CD4-positive, CD25-positive, alpha-beta regulatory T cell (primary cell): ENCODE measurements around the gene CAMTA1. TPM values are rescaled to one million over a fixed set of nuclear protein-coding genes. Genes with fewer than 3 reads are reported as not detected.

Experiments used
- ATAC-seq, 2 donors: fragments of 150-1000 bp; cut with Tn5 transposase; one replicate each; pipeline ENCODE4 v1.10.0; 2021; ENCODE audit warnings: low read depth in 2 of 2, moderate number of reproducible peaks in 2 of 2, moderate library complexity in 1 of 2
- DNase-seq, 3 donors: peaks; one replicate each; pipeline versions ENCODE4 v3.0.0 to v3.0.0-alpha.2; 2012 to 2022; ENCODE audit warnings: mixed read lengths in 1 of 3
- H3K27ac ChIP-seq: one replicate; pipeline ENCODE4 v1.7.0; 2013; ENCODE audit warnings: mild to moderate bottlenecking, low read length; ENCODE audit not compliant: insufficient read depth, poor library complexity, severe bottlenecking
- H3K27me3 ChIP-seq: one replicate; pipeline ENCODE4 v1.7.0; 2013; ENCODE audit warnings: low read length; ENCODE audit not compliant: control insufficient read depth, insufficient read depth
- H3K36me3 ChIP-seq: one replicate; pipeline ENCODE4 v1.7.0; 2013; ENCODE audit warnings: mild to moderate bottlenecking, low read length, moderate library complexity; ENCODE audit not compliant: control insufficient read depth, insufficient read depth
- H3K4me1 ChIP-seq: 2 replicates; pipeline ENCODE4 v1.7.0; 2013; ENCODE audit warnings: mild to moderate bottlenecking, low read length; ENCODE audit not compliant: insufficient read depth, control insufficient read depth, poor library complexity, severe bottlenecking
- H3K4me3 ChIP-seq: one replicate; pipeline ENCODE4 v1.7.0; 2013; ENCODE audit warnings: low read depth, mild to moderate bottlenecking, low read length, moderate library complexity
- H3K9me3 ChIP-seq, 2 experiments: 1 replicate in 1 of 2; 2 replicates in 1 of 2; pipeline ENCODE4 v1.7.0; 2013; ENCODE audit warnings: low read length in 2 of 2, mild to moderate bottlenecking in 1 of 2, moderate library complexity in 1 of 2; ENCODE audit not compliant: control insufficient read depth in 2 of 2
- H3K27ac Mint-ChIP-seq, 3 donors: one replicate each; pipeline ENCODE4 v1.8.0; 2020 to 2022; ENCODE audit warnings: mild to moderate bottlenecking in 3 of 3, mixed read lengths in 3 of 3, moderate library complexity in 2 of 3
- H3K27me3 Mint-ChIP-seq: one replicate; pipeline ENCODE4 v1.8.0; 2022; ENCODE audit warnings: mild to moderate bottlenecking, mixed read lengths
- H3K36me3 Mint-ChIP-seq: one replicate; pipeline ENCODE4 v1.8.0; 2020; ENCODE audit warnings: mixed read lengths
- H3K4me1 Mint-ChIP-seq, 4 donors: one replicate each; pipeline ENCODE4 v1.8.0; 2020 to 2022; ENCODE audit warnings: mixed read lengths in 4 of 4, mild to moderate bottlenecking in 1 of 4
- H3K4me3 Mint-ChIP-seq, 4 donors: one replicate each; pipeline ENCODE4 v1.8.0; 2020 to 2022; ENCODE audit warnings: mild to moderate bottlenecking in 4 of 4, mixed read lengths in 4 of 4, moderate library complexity in 3 of 4
- H3K9me3 Mint-ChIP-seq, 7 donors: one replicate each; pipeline ENCODE4 v1.8.0; 2020 to 2022; ENCODE audit warnings: mixed read lengths in 7 of 7, mild to moderate bottlenecking in 3 of 7, moderate library complexity in 2 of 7
- polyA plus RNA-seq, 4 donors: library from polyadenylated mRNA; unstranded; fragments of 300-500 nt; fragmentation: Illumina TruSeq; gene quantifications; one replicate each; pipeline ENCODE4 v1.2.3, GENCODE V29; 2021
- total RNA-seq: library from RNA; stranded (reverse); gene quantifications from one replicate; pipeline ENCODE4 v1.2.3, GENCODE V29; 2022

Gene CAMTA1
- total and polyA plus RNA-seq, 5 donors from 2014 or later = 48.8 to 112 (median 80.0) TPM

DNA sequence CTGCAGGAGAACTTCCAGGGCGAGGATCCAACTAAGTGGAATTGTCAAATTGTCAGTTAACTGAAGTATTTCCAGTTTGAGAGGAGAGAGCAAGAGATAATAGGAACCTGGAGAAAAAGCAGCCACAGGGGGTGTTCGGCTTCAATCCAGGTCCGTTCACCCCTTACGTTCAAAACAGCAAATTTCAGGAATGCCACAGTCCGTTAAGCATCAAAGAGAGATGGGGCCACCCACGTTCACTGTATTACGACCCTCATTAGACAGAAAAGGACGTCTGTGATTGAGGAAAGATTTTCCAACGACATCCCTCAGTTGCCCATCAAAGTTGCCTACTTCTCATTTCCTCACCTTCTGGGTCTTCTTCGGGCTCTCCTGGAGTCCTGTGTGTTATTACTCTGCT, 563.3 kb downstream of the CAMTA1 start:
- H3K27me3 ChIP-seq = no peaks in the 10 kb centered on the region
- no peaks in the 10 kb centered on the region for H3K36me3 Mint-ChIP-seq
- ATAC-seq (no peak), DNase-seq (no peak)
- H3K4me1 Mint-ChIP-seq = no peaks in the 10 kb centered on the region
- H3K27ac ChIP-seq = no peak overlapping the region
- H3K9me3 Mint-ChIP-seq = peaks cover 0 to 2% (median 0%) of the 10 kb centered on the region in 7 donors
- no peaks in the 10 kb centered on the region for H3K36me3 ChIP-seq
- H3K4me3 ChIP-seq = no peak overlapping the region
- no peaks in the 10 kb centered on the region for H3K9me3 ChIP-seq
- H3K4me1 ChIP-seq = no peaks in the 10 kb centered on the region
- no peak overlapping the region for H3K27ac Mint-ChIP-seq
- no peak overlapping the region for H3K4me3 Mint-ChIP-seq
- peaks cover 4% of the 10 kb centered on the region for H3K27me3 Mint-ChIP-seq

DNA sequence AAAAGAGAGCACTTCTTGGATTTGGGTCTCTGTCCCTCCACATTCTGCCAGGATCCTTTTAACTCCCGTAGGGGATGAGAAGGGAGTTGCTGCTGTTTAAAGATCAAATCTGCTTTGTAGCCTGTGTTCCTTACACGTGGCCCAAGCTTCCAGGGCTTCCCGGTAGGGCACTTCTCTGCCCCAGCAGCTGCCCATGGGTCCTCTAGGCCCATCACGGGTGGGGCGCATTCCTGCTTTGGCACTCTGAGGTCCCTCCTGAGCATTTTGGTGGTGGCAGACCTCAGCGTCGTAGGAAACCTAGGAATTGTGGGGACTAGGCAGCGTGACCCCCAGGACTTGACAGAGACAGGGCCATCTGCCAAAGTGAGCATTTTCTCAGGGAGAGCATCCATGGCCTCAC, 565.5 kb downstream of the CAMTA1 start:
- H3K9me3 ChIP-seq = no peaks in the 10 kb centered on the region
- H3K4me3 Mint-ChIP-seq = no peak overlapping the region
- H3K27ac Mint-ChIP-seq = no peak overlapping the region
- H3K4me1 Mint-ChIP-seq = no peaks in the 10 kb centered on the region
- H3K4me1 ChIP-seq = no peaks in the 10 kb centered on the region
- no peak overlapping the region for H3K27ac ChIP-seq
- H3K27me3 Mint-ChIP-seq = peaks cover 4% of the 10 kb centered on the region
- H3K36me3 Mint-ChIP-seq = no peaks in the 10 kb centered on the region
- no peak overlapping the region for H3K4me3 ChIP-seq
- no peaks in the 10 kb centered on the region for H3K36me3 ChIP-seq
- peaks cover 0 to 3% (median 0%) of the 10 kb centered on the region in 7 donors for H3K9me3 Mint-ChIP-seq
- ATAC-seq (no peak), DNase-seq (no peak)
- H3K27me3 ChIP-seq = no peaks in the 10 kb centered on the region

DNA sequence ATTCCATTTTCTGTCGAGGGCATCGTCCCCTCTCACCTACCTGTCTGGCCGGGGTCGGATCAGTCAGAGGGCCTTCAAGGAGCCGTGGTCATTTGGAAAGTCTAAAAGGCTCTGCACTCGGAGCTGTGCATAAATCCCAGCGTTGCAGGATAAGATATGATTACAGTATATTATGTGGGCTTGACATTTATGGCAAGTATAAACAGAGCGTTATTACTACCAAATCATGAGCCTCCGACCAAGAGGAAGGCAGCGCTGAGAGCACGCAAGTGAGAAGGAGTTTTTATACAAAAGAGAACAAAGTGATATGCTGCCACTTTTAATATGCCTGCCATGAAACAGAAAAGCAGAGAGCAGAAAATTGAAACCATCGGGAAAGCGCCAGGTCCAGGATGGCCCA, 566.4 kb downstream of the CAMTA1 start:
- no peak for DNase-seq
- Histone ChIP-seq H3K27me3 (no peaks in the 10 kb centered on the region), H3K4me3 (no peak overlapping the region), H3K27ac (no peak overlapping the region), H3K36me3 (no peaks in the 10 kb centered on the region), H3K4me1 (no peaks in the 10 kb centered on the region), H3K9me3 (no peaks in the 10 kb centered on the region)
- H3K4me3 Mint-ChIP-seq = no peak overlapping the region
- H3K9me3 Mint-ChIP-seq = peaks cover 0 to 3% (median 0%) of the 10 kb centered on the region in 7 donors
- peaks cover 4% of the 10 kb centered on the region for H3K27me3 Mint-ChIP-seq
- no peak for ATAC-seq
- no peak overlapping the region for H3K27ac Mint-ChIP-seq
- H3K36me3 Mint-ChIP-seq = no peaks in the 10 kb centered on the region
- no peaks in the 10 kb centered on the region for H3K4me1 Mint-ChIP-seq

DNA sequence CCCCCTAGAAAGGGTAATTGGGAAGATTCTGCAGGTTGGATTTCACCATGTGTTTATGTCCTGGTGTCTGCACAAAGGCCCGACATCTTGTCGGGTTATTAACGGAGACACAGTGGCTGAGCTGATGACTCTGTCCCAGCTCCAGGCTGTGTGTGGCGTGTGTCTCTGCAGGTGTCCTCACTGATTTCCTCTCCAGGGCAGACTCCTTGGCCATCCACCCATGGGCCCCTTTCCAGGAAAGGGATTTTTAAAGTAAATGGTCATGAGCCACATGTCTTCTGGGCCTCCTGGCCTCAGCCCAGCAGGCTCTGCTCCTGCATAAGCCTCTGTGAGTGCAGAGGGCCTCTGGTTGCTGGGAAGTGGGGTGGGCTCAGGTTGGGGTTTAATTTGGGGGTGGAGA, 567.1 kb downstream of the CAMTA1 start:
- Mint-ChIP-seq H3K36me3 (no peaks in the 10 kb centered on the region), H3K27me3 (peaks cover 4% of the 10 kb centered on the region), H3K4me1 (no peaks in the 10 kb centered on the region), H3K9me3 (peaks cover 0 to 3% (median 0%) of the 10 kb centered on the region in 7 donors), H3K4me3 (no peak overlapping the region), H3K27ac (no peak overlapping the region)
- Histone ChIP-seq H3K27ac (no peak overlapping the region), H3K4me1 (no peaks in the 10 kb centered on the region), H3K27me3 (no peaks in the 10 kb centered on the region), H3K36me3 (no peaks in the 10 kb centered on the region), H3K4me3 (no peak overlapping the region), H3K9me3 (no peaks in the 10 kb centered on the region)
- DNase-seq = no peak
- ATAC-seq = no peak

DNA sequence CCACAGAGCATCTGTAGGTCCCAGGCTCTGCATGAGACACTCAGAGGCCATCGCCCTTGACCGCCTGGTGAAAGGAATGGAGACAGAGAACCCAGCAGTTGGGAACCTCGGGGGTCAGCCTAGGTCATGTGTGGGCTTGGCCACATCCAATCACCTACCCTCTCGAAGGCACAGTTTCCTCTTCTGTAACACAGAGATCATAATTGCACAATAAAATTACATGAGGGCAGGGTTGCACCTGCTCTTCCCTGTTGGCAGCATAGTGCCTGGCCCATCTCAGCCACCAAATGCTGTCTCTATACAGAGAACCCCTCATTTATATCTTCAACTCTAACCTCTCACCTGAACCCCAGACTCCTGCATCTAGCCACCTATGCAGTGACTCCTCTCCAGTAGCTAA, 567.7 kb downstream of the CAMTA1 start:
- Histone ChIP-seq H3K27me3 (no peaks in the 10 kb centered on the region), H3K9me3 (no peaks in the 10 kb centered on the region), H3K36me3 (no peaks in the 10 kb centered on the region), H3K4me1 (no peaks in the 10 kb centered on the region), H3K27ac (no peak overlapping the region), H3K4me3 (no peak overlapping the region)
- no peak for DNase-seq
- peaks cover 4% of the 10 kb centered on the region for H3K27me3 Mint-ChIP-seq
- H3K36me3 Mint-ChIP-seq = no peaks in the 10 kb centered on the region
- no peak overlapping the region for H3K4me3 Mint-ChIP-seq
- ATAC-seq = no peak
- no peaks in the 10 kb centered on the region for H3K4me1 Mint-ChIP-seq
- H3K27ac Mint-ChIP-seq = no peak overlapping the region
- H3K9me3 Mint-ChIP-seq = peaks cover 0 to 3% (median 0%) of the 10 kb centered on the region in 7 donors

DNA sequence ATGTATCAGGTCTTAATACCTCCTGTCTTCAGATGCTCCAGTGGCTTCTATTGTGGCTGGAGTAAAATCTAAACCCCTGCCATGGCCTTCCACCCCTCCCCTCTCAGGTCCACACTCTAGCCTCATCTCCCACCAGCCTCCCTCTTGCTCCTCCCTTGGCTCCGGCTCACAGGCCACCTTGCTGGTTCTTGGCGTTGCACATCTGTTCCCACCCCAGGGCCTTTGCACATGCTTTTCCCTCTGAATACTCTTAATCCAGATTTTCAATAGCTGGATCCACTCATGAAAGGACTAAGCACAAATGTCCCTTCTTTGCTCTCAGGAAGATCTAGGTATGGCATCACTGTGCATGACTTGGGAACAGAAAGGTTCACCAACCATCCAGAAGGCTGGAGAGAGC, 570.4 kb downstream of the CAMTA1 start:
- Mint-ChIP-seq H3K27me3 (peaks cover 4% of the 10 kb centered on the region), H3K36me3 (no peaks in the 10 kb centered on the region), H3K27ac (no peak overlapping the region), H3K9me3 (peaks cover 0 to 3% (median 0%) of the 10 kb centered on the region in 7 donors), H3K4me1 (no peaks in the 10 kb centered on the region), H3K4me3 (no peak overlapping the region)
- H3K27ac ChIP-seq = no peak overlapping the region
- no peaks in the 10 kb centered on the region for H3K4me1 ChIP-seq
- H3K36me3 ChIP-seq = no peaks in the 10 kb centered on the region
- DNase-seq (no peak), ATAC-seq (no peak)
- no peak overlapping the region for H3K4me3 ChIP-seq
- no peaks in the 10 kb centered on the region for H3K27me3 ChIP-seq
- H3K9me3 ChIP-seq = no peaks in the 10 kb centered on the region

DNA sequence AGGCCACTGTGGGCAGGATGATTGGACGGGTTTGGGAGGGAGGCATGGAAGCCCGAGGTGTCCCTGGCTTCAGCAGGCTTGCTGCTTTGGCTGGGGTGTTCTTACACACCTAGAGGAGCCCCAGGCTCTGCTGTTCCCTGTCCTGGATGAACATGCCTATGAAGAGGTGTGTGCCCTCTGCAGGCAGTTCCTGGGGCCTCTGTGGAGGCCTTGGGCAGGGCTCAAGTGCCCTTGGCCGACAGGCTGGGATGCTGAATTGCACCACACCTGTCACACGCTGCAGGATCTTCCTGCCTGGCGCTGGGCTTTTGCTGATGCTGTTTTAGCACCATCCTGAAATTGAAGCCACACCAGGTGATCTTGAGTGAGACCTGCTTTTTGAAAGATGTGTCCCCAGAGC, 570.8 kb downstream of the CAMTA1 start:
- no peaks in the 10 kb centered on the region for H3K4me1 ChIP-seq
- H3K4me1 Mint-ChIP-seq = no peaks in the 10 kb centered on the region
- H3K27me3 ChIP-seq = no peaks in the 10 kb centered on the region
- DNase-seq = no peak
- H3K4me3 Mint-ChIP-seq = no peak overlapping the region
- H3K4me3 ChIP-seq = no peak overlapping the region
- no peak overlapping the region for H3K27ac Mint-ChIP-seq
- H3K9me3 Mint-ChIP-seq = peaks cover 0 to 3% (median 0%) of the 10 kb centered on the region in 7 donors
- H3K27ac ChIP-seq = no peak overlapping the region
- H3K27me3 Mint-ChIP-seq = peaks cover 4% of the 10 kb centered on the region
- ATAC-seq = no peak
- H3K36me3 ChIP-seq = no peaks in the 10 kb centered on the region
- H3K36me3 Mint-ChIP-seq = no peaks in the 10 kb centered on the region
- H3K9me3 ChIP-seq = no peaks in the 10 kb centered on the region

DNA sequence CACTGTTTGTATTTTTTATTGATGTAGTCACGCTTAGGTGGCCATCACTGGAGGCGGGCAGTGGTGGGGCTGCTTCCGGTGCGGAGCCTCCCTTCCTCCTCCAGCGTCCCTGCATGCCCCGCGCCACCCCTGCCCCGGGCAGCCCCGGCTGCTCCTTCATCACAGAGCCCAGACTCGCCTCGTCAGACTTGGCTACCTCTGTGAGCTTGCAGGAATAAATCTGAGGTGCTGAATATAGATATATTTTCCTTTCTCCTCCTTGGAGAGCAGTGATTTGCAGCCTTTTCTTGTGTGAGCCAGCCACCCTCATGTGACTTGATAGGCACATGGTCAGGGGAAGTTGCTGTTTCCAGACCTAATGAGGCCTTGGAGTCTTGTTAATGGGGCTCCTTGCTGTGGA, 573.2 kb downstream of the CAMTA1 start:
- no peaks in the 10 kb centered on the region for H3K36me3 ChIP-seq
- Mint-ChIP-seq H3K27ac (no peak overlapping the region), H3K9me3 (peaks cover 0 to 3% (median 0%) of the 10 kb centered on the region in 7 donors), H3K27me3 (no peaks in the 10 kb centered on the region), H3K36me3 (no peaks in the 10 kb centered on the region), H3K4me3 (no peak overlapping the region), H3K4me1 (no peaks in the 10 kb centered on the region)
- ATAC-seq = no peak
- no peak overlapping the region for H3K27ac ChIP-seq
- no peak for DNase-seq
- no peaks in the 10 kb centered on the region for H3K4me1 ChIP-seq
- no peaks in the 10 kb centered on the region for H3K27me3 ChIP-seq
- H3K4me3 ChIP-seq = no peak overlapping the region
- no peaks in the 10 kb centered on the region for H3K9me3 ChIP-seq
